ENCODE results near the gene ESR1.

DNA sequence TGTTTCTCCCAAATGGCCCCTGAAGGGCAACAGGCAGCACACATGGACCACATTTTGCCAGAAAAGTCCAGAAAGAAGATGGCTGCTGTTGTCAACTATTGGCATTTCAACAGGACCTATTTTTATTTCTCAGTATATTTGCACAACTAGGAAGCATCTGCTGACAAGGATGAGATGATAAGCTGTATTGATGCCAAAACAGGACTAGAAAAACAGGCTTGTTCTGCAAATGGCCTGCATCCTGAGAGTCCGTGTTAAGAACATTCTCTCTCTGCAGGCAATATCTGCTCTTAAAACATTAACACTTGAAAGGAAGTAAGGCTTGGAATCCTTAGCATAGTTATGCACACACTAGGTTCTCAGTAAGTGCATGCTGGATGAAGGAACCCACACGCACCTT lies 283.7 kb downstream of the ESR1 start:
- TF ChIP-seq, protein P1, sequence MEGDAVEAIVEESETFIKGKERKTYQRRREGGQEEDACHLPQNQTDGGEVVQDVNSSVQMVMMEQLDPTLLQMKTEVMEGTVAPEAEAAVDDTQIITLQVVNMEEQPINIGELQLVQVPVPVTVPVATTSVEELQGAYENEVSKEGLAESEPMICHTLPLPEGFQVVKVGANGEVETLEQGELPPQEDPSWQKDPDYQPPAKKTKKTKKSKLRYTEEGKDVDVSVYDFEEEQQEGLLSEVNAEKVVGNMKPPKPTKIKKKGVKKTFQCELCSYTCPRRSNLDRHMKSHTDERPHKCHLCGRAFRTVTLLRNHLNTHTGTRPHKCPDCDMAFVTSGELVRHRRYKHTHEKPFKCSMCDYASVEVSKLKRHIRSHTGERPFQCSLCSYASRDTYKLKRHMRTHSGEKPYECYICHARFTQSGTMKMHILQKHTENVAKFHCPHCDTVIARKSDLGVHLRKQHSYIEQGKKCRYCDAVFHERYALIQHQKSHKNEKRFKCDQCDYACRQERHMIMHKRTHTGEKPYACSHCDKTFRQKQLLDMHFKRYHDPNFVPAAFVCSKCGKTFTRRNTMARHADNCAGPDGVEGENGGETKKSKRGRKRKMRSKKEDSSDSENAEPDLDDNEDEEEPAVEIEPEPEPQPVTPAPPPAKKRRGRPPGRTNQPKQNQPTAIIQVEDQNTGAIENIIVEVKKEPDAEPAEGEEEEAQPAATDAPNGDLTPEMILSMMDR (conservative IDR thresholded peaks at IDR 0.05; ENCODE audit: low read length), result no peak
- TF ChIP-seq EZH2phosphoT487 (IDR thresholded peaks at IDR 0.05; ENCODE audit: borderline replicate concordance, low read depth, low read length), result no peak
